Measurements from ENCODE around the gene CSNK1A1. TPM values are rescaled to one million over a fixed set of nuclear protein-coding genes. Genes with fewer than 3 reads are reported as not detected.
A peak's percentile ranks its signal among the peaks of the same experiment; 100 is the strongest.

Gene CSNK1A1
- total RNA-seq, 1 experiment from 2014 or later = 263 TPM

- ATAC-seq = no peak
- CTCF ChIA-PET = no interaction called here
These were observed 99.1 kb downstream of the CSNK1A1 start for GRCh38 chr5:149452007-149452664.

More at GRCh38 chr5:149452007-149452664, 99.1 kb downstream of the CSNK1A1 start:
- no peak overlapping the region for H3K27ac ChIP-seq (ENCODE audit: low read depth, low read length)
- ChIA-PET POLR2A (no interaction called here), RAD21 (ENCODE audit: low non-redundant PET in 1 of 2, low total read pairs in 2 of 2, uncharacterized antibody in 2 of 2, unreplicated experiment in 2 of 2) (interaction anchor here in 1 of 2 experiments (0.6 kb wide), 1 partner anchor 12 kb away, joined by 3 read pairs; no protein-coding TSS in a partner anchor)
- H3K36me3 ChIP-seq (ENCODE audit: control insufficient read depth in 1 of 2, insufficient read depth in 2 of 2, low read length in 2 of 2) = no peaks in the 10 kb centered on the region
- intact Hi-C loops (cut with micrococcal nuclease) = no loop called here
- no peak overlapping the region for H3K4me3 ChIP-seq (replicated peaks in 1 of 2; ENCODE audit: low read depth in 1 of 2, low read length in 2 of 2)
- H2AFZ ChIP-seq (ENCODE audit: low read depth, low read length, poor library complexity, severe bottlenecking) = peak overlapping the region; percentile 80
- no peak for TF ChIP-seq FOSL1 (IDR thresholded peaks at IDR 0.05; ENCODE audit: low read depth)
- TF ChIP-seq YY1 (IDR thresholded peaks at IDR 0.05; ENCODE audit: extremely low read depth, insufficient replicate concordance, low read depth, low read length) = no peak
- TF ChIP-seq CBX3 (IDR thresholded peaks at IDR 0.05; ENCODE audit: low read depth) = no peak
- TF ChIP-seq ELF1 (IDR thresholded peaks at IDR 0.05; ENCODE audit: borderline replicate concordance, low read depth) = no peak
- TF ChIP-seq EGR1 (IDR thresholded peaks at IDR 0.05; ENCODE audit: low read depth) = no peak
- TF ChIP-seq, protein P1, sequence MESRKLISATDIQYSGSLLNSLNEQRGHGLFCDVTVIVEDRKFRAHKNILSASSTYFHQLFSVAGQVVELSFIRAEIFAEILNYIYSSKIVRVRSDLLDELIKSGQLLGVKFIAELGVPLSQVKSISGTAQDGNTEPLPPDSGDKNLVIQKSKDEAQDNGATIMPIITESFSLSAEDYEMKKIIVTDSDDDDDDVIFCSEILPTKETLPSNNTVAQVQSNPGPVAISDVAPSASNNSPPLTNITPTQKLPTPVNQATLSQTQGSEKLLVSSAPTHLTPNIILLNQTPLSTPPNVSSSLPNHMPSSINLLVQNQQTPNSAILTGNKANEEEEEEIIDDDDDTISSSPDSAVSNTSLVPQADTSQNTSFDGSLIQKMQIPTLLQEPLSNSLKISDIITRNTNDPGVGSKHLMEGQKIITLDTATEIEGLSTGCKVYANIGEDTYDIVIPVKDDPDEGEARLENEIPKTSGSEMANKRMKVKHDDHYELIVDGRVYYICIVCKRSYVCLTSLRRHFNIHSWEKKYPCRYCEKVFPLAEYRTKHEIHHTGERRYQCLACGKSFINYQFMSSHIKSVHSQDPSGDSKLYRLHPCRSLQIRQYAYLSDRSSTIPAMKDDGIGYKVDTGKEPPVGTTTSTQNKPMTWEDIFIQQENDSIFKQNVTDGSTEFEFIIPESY (IDR thresholded peaks at IDR 0.05; ENCODE audit: extremely low read depth, insufficient replicate concordance, low read length) = no peak
- TF ChIP-seq POLR2AphosphoS5 (IDR thresholded peaks at IDR 0.05; ENCODE audit: low read depth, low read length) = no peak
- no peak for TF ChIP-seq REST (IDR thresholded peaks at IDR 0.05; ENCODE audit: low read depth)
- no peak for TF ChIP-seq EZH2 (IDR thresholded peaks at IDR 0.05)
- TF ChIP-seq ZNF274 (IDR thresholded peaks at IDR 0.05; ENCODE audit: low read depth, low read length) = no peak
- no peak for TF ChIP-seq POLR2A (IDR thresholded peaks at IDR 0.05; ENCODE audit: borderline replicate concordance, extremely low read depth, insufficient read depth, insufficient read length)
- TF ChIP-seq JUND (IDR thresholded peaks at IDR 0.05) = no peak
- TF ChIP-seq, protein P2, sequence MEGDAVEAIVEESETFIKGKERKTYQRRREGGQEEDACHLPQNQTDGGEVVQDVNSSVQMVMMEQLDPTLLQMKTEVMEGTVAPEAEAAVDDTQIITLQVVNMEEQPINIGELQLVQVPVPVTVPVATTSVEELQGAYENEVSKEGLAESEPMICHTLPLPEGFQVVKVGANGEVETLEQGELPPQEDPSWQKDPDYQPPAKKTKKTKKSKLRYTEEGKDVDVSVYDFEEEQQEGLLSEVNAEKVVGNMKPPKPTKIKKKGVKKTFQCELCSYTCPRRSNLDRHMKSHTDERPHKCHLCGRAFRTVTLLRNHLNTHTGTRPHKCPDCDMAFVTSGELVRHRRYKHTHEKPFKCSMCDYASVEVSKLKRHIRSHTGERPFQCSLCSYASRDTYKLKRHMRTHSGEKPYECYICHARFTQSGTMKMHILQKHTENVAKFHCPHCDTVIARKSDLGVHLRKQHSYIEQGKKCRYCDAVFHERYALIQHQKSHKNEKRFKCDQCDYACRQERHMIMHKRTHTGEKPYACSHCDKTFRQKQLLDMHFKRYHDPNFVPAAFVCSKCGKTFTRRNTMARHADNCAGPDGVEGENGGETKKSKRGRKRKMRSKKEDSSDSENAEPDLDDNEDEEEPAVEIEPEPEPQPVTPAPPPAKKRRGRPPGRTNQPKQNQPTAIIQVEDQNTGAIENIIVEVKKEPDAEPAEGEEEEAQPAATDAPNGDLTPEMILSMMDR (IDR thresholded peaks at IDR 0.05 in 2 of 3, conservative IDR thresholded peaks at IDR 0.05 in 1 of 3; ENCODE audit: borderline replicate concordance in 1 of 3, insufficient read depth in 1 of 3, low read depth in 2 of 3, low read length in 2 of 3) = no peak
- no peak for TF ChIP-seq TCF7L2 (IDR thresholded peaks at IDR 0.05; ENCODE audit: borderline replicate concordance, extremely low read depth, insufficient read depth, insufficient read length)
- no peak for TF ChIP-seq EZH2phosphoT487 (IDR thresholded peaks at IDR 0.05; ENCODE audit: borderline replicate concordance)
- TF ChIP-seq SP1 (IDR thresholded peaks at IDR 0.05; ENCODE audit: low read depth) = no peak
- TF ChIP-seq SRF (IDR thresholded peaks at IDR 0.05; ENCODE audit: low read depth) = no peak
- no peak for TF ChIP-seq ATF3 (IDR thresholded peaks at IDR 0.05)
- H3K9ac ChIP-seq (ENCODE audit: low read length) = peak overlapping the region; percentile 28
- H3K27me3 ChIP-seq (ENCODE audit: insufficient read depth, low read length) = no peaks in the 10 kb centered on the region
- peaks cover 25 to 93% of the 10 kb centered on the region in 2 experiments for H3K4me1 ChIP-seq (ENCODE audit: control insufficient read depth in 1 of 2, insufficient read depth in 2 of 2, low read length in 2 of 2)
- H3K4me2 ChIP-seq (ENCODE audit: low read length) = peak overlapping the region; percentile 22
- H4K20me1 ChIP-seq (ENCODE audit: insufficient read depth) = no peaks in the 10 kb centered on the region
- H3K9me3 ChIP-seq (ENCODE audit: control insufficient read depth in 1 of 2, insufficient read depth in 1 of 2, low read depth in 1 of 2, low read length in 2 of 2) = no peaks in the 10 kb centered on the region
- H3K79me2 ChIP-seq (ENCODE audit: insufficient read depth, low read length) = no peaks in the 10 kb centered on the region
- DNase-seq (ENCODE audit: low read depth, low spot score) = no peak
- no TSS peak for BruUV-seq (replicated peaks)
- H3K9me2 ChIP-seq (ENCODE audit: insufficient read depth) = no peaks in the 10 kb centered on the region
